ENCODE measurements around the gene TMEM272.

TMEM272 gene

GRCh38 chr13:51873837-51874236 is 28.9 kb upstream of the TMEM272 start:
- H3K4me1 ChIP-seq (ENCODE audit: control insufficient read depth in 2 of 2, insufficient read depth in 2 of 2, low read length in 2 of 2) = no peaks in the 10 kb centered on the region
- H3K27ac ChIP-seq (ENCODE audit: low read depth in 2 of 2, low read length in 2 of 2) = no peak overlapping the region
- no peaks in the 10 kb centered on the region for H3K9me3 ChIP-seq (ENCODE audit: control insufficient read depth in 2 of 2, low read length in 2 of 2)
- no peak overlapping the region for H3K4me3 ChIP-seq (ENCODE audit: low read length in 2 of 2)
- no peaks in the 10 kb centered on the region for H3K27me3 ChIP-seq (ENCODE audit: control insufficient read depth in 2 of 2, insufficient read depth in 2 of 2, low read length in 2 of 2)
- no peaks in the 10 kb centered on the region for H3K36me3 ChIP-seq (ENCODE audit: control insufficient read depth in 2 of 2, insufficient read depth in 2 of 2, low read length in 2 of 2)
- no peak overlapping the region for H3K9ac ChIP-seq (ENCODE audit: low read depth in 1 of 2, low read length in 2 of 2)

DNA sequence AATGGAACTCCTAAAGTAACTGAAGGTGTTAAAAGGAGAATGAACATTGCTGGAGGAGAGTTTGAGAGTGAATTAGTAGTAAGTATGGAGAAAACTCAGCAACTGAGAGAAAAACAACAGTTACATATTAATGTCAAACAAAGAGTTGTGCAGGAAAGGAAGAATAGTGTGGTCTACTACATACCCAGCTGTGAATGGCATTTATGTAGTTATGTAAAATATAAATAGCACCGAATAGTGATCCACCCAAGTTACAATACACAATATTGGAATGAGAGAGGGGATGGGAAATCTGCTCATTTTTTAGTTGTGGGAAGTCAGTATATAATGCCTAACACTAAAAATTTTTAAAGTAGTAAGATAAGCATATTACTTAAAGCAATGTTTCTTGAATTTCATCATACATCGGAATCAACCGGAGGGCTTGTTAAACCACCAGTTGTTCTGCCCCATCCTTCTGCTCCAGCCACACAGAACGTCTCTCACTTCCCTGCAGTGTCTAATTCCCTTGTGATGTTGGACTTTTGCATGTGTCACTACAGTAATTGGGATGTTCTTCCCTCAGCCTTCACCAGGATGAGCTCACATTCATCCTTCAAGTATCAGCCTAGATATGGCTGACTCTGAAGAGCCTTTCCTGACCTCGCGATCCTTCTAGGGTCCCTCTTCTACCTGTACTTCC is 28.3 kb upstream of the TMEM272 start:
- Histone ChIP-seq H3K36me3 (ENCODE audit: control insufficient read depth in 2 of 2, insufficient read depth in 2 of 2, low read length in 2 of 2) (no peaks in the 10 kb centered on the region), H3K9ac (ENCODE audit: low read depth in 1 of 2, low read length in 2 of 2) (no peak overlapping the region), H3K9me3 (ENCODE audit: control insufficient read depth in 2 of 2, low read length in 2 of 2) (no peaks in the 10 kb centered on the region), H3K27me3 (ENCODE audit: control insufficient read depth in 2 of 2, insufficient read depth in 2 of 2, low read length in 2 of 2) (no peaks in the 10 kb centered on the region), H3K4me3 (ENCODE audit: low read length in 2 of 2) (no peak overlapping the region), H3K4me1 (ENCODE audit: control insufficient read depth in 2 of 2, insufficient read depth in 2 of 2, low read length in 2 of 2) (no peaks in the 10 kb centered on the region), H3K27ac (ENCODE audit: low read depth in 2 of 2, low read length in 2 of 2) (no peak overlapping the region)

- H3K4me1 ChIP-seq (ENCODE audit: control insufficient read depth in 2 of 2, insufficient read depth in 2 of 2, low read length in 2 of 2) = no peaks in the 10 kb centered on the region
- H3K9me3 ChIP-seq (ENCODE audit: control insufficient read depth in 2 of 2, low read length in 2 of 2) = no peaks in the 10 kb centered on the region
- no peak overlapping the region for H3K4me3 ChIP-seq (ENCODE audit: low read length in 2 of 2)
- H3K27ac ChIP-seq (ENCODE audit: low read depth in 2 of 2, low read length in 2 of 2) = no peak overlapping the region
- H3K27me3 ChIP-seq (ENCODE audit: control insufficient read depth in 2 of 2, insufficient read depth in 2 of 2, low read length in 2 of 2) = no peaks in the 10 kb centered on the region
- no peaks in the 10 kb centered on the region for H3K36me3 ChIP-seq (ENCODE audit: control insufficient read depth in 2 of 2, insufficient read depth in 2 of 2, low read length in 2 of 2)
- no peak overlapping the region for H3K9ac ChIP-seq (ENCODE audit: low read depth in 1 of 2, low read length in 2 of 2)
Measured at GRCh38 chr13:51870616-51871015, 25.6 kb upstream of the TMEM272 start.

- no peaks in the 10 kb centered on the region for H3K4me1 ChIP-seq (ENCODE audit: control insufficient read depth in 2 of 2, insufficient read depth in 2 of 2, low read length in 2 of 2)
- no peak overlapping the region for H3K27ac ChIP-seq (ENCODE audit: low read depth in 2 of 2, low read length in 2 of 2)
- no peak overlapping the region for H3K4me3 ChIP-seq (ENCODE audit: low read length in 2 of 2)
- H3K9ac ChIP-seq (ENCODE audit: low read depth in 1 of 2, low read length in 2 of 2) = no peak overlapping the region
- no peaks in the 10 kb centered on the region for H3K9me3 ChIP-seq (ENCODE audit: control insufficient read depth in 2 of 2, low read length in 2 of 2)
- H3K36me3 ChIP-seq (ENCODE audit: control insufficient read depth in 2 of 2, insufficient read depth in 2 of 2, low read length in 2 of 2) = no peaks in the 10 kb centered on the region
- H3K27me3 ChIP-seq (ENCODE audit: control insufficient read depth in 2 of 2, insufficient read depth in 2 of 2, low read length in 2 of 2) = no peaks in the 10 kb centered on the region
Measured at GRCh38 chr13:51869916-51870315, 24.9 kb upstream of the TMEM272 start.

DNA sequence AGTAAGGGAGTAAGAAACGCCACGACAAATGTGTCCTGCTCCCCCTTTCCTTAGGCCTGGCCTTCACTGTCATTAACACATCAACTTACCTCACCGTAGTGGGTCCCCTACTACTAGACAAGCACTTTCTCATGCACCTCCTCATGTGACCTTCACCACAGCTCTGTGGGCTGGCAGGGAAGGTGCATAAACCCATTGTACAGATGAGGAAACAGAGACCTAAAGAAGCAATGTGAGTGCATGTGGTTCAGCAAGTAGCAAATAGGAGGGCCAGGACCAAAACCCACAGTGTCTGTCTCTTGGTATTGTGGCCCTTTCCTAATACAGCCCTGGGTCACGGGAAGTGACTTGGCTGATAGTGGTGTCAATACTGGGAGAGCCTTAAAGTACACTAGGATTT is 22.1 kb upstream of the TMEM272 start:
- Histone ChIP-seq H3K27me3 (ENCODE audit: control insufficient read depth in 2 of 2, insufficient read depth in 2 of 2, low read length in 2 of 2) (no peaks in the 10 kb centered on the region), H3K9me3 (ENCODE audit: control insufficient read depth in 2 of 2, low read length in 2 of 2) (no peaks in the 10 kb centered on the region), H3K36me3 (ENCODE audit: control insufficient read depth in 2 of 2, insufficient read depth in 2 of 2, low read length in 2 of 2) (no peaks in the 10 kb centered on the region)

DNA sequence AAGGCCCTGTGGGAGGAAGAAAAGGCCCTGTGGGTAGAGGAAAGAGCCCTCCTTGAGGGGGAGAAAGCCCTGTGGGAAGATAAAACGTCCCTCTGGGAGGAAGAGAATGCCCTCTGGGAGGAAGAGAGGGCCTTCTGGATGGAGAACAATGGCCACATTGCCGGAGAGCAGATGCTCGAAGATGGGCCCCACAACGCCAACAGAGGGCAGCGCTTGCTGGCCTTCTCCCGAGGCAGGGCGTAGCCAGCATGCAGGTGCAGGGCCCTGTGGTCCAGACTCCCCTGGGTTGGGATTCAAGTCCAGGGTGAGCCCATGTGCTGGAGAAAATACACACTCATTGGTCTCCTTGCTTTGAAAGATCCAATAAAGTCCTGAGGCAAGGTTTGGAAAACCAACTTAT is 20.9 kb upstream of the TMEM272 start:
- Histone ChIP-seq H3K27ac (ENCODE audit: low read depth in 2 of 2, low read length in 2 of 2) (no peak overlapping the region), H3K27me3 (ENCODE audit: control insufficient read depth in 2 of 2, insufficient read depth in 2 of 2, low read length in 2 of 2) (no peaks in the 10 kb centered on the region), H3K9me3 (ENCODE audit: control insufficient read depth in 2 of 2, low read length in 2 of 2) (no peaks in the 10 kb centered on the region), H3K36me3 (ENCODE audit: control insufficient read depth in 2 of 2, insufficient read depth in 2 of 2, low read length in 2 of 2) (no peaks in the 10 kb centered on the region), H3K4me3 (ENCODE audit: low read length in 2 of 2) (no peak overlapping the region), H3K4me1 (ENCODE audit: control insufficient read depth in 2 of 2, insufficient read depth in 2 of 2, low read length in 2 of 2) (no peaks in the 10 kb centered on the region), H3K9ac (ENCODE audit: low read depth in 1 of 2, low read length in 2 of 2) (no peak overlapping the region)

More for the DNA sequence above, 22.1 kb upstream of the TMEM272 start:
- Histone ChIP-seq H3K27ac (ENCODE audit: low read depth in 2 of 2, low read length in 2 of 2) (no peak overlapping the region), H3K4me1 (ENCODE audit: control insufficient read depth in 2 of 2, insufficient read depth in 2 of 2, low read length in 2 of 2) (no peaks in the 10 kb centered on the region), H3K4me3 (ENCODE audit: low read length in 2 of 2) (no peak overlapping the region), H3K9ac (ENCODE audit: low read depth in 1 of 2, low read length in 2 of 2) (no peak overlapping the region)

DNA sequence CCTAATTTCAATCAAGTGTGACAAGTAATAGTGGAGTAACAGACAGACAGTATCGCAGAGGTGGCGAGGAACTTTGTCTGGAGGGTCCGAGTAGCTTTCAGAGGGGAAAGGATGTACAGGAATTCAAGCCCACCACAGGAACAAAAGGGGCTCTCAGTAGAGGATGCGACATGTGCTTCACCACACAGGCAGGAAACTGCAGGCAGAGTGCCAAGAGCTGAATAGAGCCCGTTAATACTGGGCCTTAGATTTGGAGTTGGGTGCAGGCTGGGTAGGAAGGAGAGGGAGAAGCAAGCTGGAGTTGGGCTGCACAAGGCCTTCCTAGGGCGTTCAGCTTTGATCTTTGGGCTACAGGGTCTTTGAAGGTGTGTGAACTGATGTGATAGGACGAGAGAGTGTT is 18.0 kb upstream of the TMEM272 start:
- Histone ChIP-seq H3K9me3 (ENCODE audit: control insufficient read depth in 2 of 2, low read length in 2 of 2) (no peaks in the 10 kb centered on the region), H3K4me3 (ENCODE audit: low read length in 2 of 2) (no peak overlapping the region), H3K9ac (ENCODE audit: low read depth in 1 of 2, low read length in 2 of 2) (no peak overlapping the region), H3K36me3 (ENCODE audit: control insufficient read depth in 2 of 2, insufficient read depth in 2 of 2, low read length in 2 of 2) (no peaks in the 10 kb centered on the region), H3K27me3 (ENCODE audit: control insufficient read depth in 2 of 2, insufficient read depth in 2 of 2, low read length in 2 of 2) (no peaks in the 10 kb centered on the region), H3K4me1 (ENCODE audit: control insufficient read depth in 2 of 2, insufficient read depth in 2 of 2, low read length in 2 of 2) (no peaks in the 10 kb centered on the region), H3K27ac (ENCODE audit: low read depth in 2 of 2, low read length in 2 of 2) (no peak overlapping the region)

- H3K4me1 ChIP-seq (ENCODE audit: control insufficient read depth in 2 of 2, insufficient read depth in 2 of 2, low read length in 2 of 2) = no peaks in the 10 kb centered on the region
- H3K36me3 ChIP-seq (ENCODE audit: control insufficient read depth in 2 of 2, insufficient read depth in 2 of 2, low read length in 2 of 2) = no peaks in the 10 kb centered on the region
- no peaks in the 10 kb centered on the region for H3K9me3 ChIP-seq (ENCODE audit: control insufficient read depth in 2 of 2, low read length in 2 of 2)
- H3K9ac ChIP-seq (ENCODE audit: low read depth in 1 of 2, low read length in 2 of 2) = no peak within 1 kb of the TSS
- no peak within 1 kb of the TSS for H3K27ac ChIP-seq (ENCODE audit: low read depth in 2 of 2, low read length in 2 of 2)
- no peak within 1 kb of the TSS for H3K4me3 ChIP-seq (ENCODE audit: low read length in 2 of 2)
- no peaks in the 10 kb centered on the region for H3K27me3 ChIP-seq (ENCODE audit: control insufficient read depth in 2 of 2, insufficient read depth in 2 of 2, low read length in 2 of 2)
Measured at GRCh38 chr13:51861723-51862300, 16.8 kb upstream of the TMEM272 start, which contains the start of gene CCDC70. CCDC70 (plus strand) TSS chr13:51861969; CDS start chr13:51865412, 3,443 bp downstream.

DNA sequence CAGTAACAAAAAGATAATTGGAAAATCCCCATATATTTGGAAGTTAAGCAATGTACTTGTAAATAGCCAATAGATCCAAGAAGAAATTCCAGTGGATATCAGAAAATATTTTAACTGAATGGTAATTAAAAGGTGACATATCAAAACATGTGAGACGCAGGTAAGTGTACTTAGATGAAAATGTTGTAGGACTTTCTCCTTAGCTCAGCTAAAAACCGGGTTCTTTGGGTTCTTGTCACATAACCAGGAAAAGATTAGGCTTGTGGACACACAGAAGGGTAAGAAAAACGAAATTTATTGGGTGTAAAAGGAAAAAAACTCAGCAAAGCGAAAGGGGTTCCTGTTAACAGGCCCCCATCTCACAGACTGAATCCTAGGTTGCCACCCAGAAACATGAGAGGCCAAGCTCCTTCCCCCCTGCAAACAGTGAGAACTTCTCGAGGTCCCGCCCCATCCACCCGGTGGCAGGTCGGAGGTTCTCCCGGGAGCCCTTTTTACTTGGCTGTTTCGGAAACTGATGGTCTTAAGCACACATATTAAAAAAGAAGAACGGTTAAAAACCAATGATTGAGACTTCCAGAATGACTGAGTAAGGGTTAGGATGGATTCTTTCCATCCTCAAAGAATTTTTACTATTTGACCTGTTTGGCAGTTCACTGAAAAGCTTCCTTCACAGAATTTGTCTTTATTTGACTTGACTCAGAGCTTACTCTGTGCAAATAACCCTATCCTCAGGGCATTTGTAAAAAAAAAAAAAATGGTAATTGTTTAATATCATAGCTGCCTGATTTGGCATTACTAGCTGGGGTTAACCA is 13.7 kb upstream of the TMEM272 start:
- peaks cover 0 to 4% of the 10 kb centered on the region in 2 donors for H3K4me1 ChIP-seq (ENCODE audit: control insufficient read depth in 2 of 2, insufficient read depth in 2 of 2, low read length in 2 of 2)
- no peaks in the 10 kb centered on the region for H3K36me3 ChIP-seq (ENCODE audit: control insufficient read depth in 2 of 2, insufficient read depth in 2 of 2, low read length in 2 of 2)
- no peaks in the 10 kb centered on the region for H3K9me3 ChIP-seq (ENCODE audit: control insufficient read depth in 2 of 2, low read length in 2 of 2)
- H3K27me3 ChIP-seq (ENCODE audit: control insufficient read depth in 2 of 2, insufficient read depth in 2 of 2, low read length in 2 of 2) = no peaks in the 10 kb centered on the region
- no peak overlapping the region for H3K4me3 ChIP-seq (ENCODE audit: low read length in 2 of 2)
- no peak overlapping the region for H3K27ac ChIP-seq (ENCODE audit: low read depth in 2 of 2, low read length in 2 of 2)
- no peak overlapping the region for H3K9ac ChIP-seq (ENCODE audit: low read depth in 1 of 2, low read length in 2 of 2)

DNA sequence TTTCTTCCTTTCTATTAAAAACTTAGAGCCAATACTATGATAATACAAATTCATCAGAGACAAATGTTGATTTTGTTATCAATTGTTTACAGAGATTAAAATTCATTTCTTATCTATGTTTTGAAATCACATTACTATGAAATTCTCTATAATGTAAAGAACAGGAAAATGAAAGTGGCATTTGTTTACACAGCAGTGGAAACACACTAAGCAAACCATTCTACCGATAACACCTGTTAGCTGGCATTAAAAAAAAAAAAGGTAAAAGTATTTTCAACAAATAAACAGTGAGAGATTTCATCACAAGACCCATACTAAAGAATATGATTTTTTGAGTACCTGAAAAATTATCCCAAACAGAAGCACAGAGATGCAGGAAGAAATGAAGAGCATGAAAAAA is 12.0 kb upstream of the TMEM272 start:
- Histone ChIP-seq H3K36me3 (ENCODE audit: control insufficient read depth in 2 of 2, insufficient read depth in 2 of 2, low read length in 2 of 2) (no peaks in the 10 kb centered on the region), H3K27me3 (ENCODE audit: control insufficient read depth in 2 of 2, insufficient read depth in 2 of 2, low read length in 2 of 2) (no peaks in the 10 kb centered on the region), H3K27ac (ENCODE audit: low read depth in 2 of 2, low read length in 2 of 2) (no peak overlapping the region), H3K9me3 (ENCODE audit: control insufficient read depth in 2 of 2, low read length in 2 of 2) (no peaks in the 10 kb centered on the region), H3K4me3 (ENCODE audit: low read length in 2 of 2) (no peak overlapping the region), H3K9ac (ENCODE audit: low read depth in 1 of 2, low read length in 2 of 2) (no peak overlapping the region), H3K4me1 (ENCODE audit: control insufficient read depth in 2 of 2, insufficient read depth in 2 of 2, low read length in 2 of 2) (peaks cover 0 to 4% of the 10 kb centered on the region in 2 donors)

All from mucosa of rectum (tissue), 2 donors.